Motor neuron (in vitro differentiated cells): Measurements from ENCODE around the gene SEMA6A. TPM values are rescaled to one million over a fixed set of nuclear protein-coding genes. Genes with fewer than 3 reads are reported as not detected.
A peak's percentile ranks its signal among the peaks of the same experiment; 100 is the strongest.

Source experiments
- ATAC-seq, 8 experiments: fragments of 200-7000 bp; cut with Tn5 transposase; replicated peaks in 6 of 8; 2 replicates each; pipeline ENCODE4 v1.8.0; 2021; ENCODE audit warnings: mild to moderate bottlenecking in 8 of 8, moderate library complexity in 8 of 8
- H3K27ac ChIP-seq, 2 donors: fragments of 250-450 bp; sonication (Bioruptor Pico); 2 replicates each; pipeline ENCODE4 v1.9.0; 2021; ENCODE audit warnings: antibody characterized with exemption in 2 of 2, mild to moderate bottlenecking in 2 of 2, moderate library complexity in 1 of 2
- H3K4me1 ChIP-seq, 2 donors: fragments of 250-450 bp; sonication (Bioruptor Pico); replicated peaks in 1 of 2; 2 replicates each; pipeline ENCODE4 v1.6.1; 2021; ENCODE audit warnings: antibody characterized with exemption in 2 of 2, mild to moderate bottlenecking in 2 of 2, moderate library complexity in 1 of 2
- H3K4me3 ChIP-seq, 5 donors: fragments of 250-450 bp; sonication (Bioruptor Pico); 2 replicates each; pipeline ENCODE4 v1.9.0; 2021; ENCODE audit warnings: antibody characterized with exemption in 5 of 5, mild to moderate bottlenecking in 5 of 5, moderate library complexity in 4 of 5
- WGBS, 10 experiments: fragments of 450-650 bp; shearing (Covaris generic); methylation state at CpG; one replicate each; pipeline ENCODE4 v1.0.0; 2022; 5-methylcytosine and 5-hydroxymethylcytosine counted together
- in situ Hi-C, 9 experiments: fragments of 400-800 bp; cut with MboI; loops; one replicate each; pipeline ENCODE4 v1.15.0; 2021; ENCODE audit warnings: low sequenced_read_pairs in 9 of 9, low pct_unique_long_range_greater_than_20kb in 2 of 9; ENCODE audit not compliant: unreplicated experiment in 9 of 9
- total RNA-seq, 8 experiments: library from RNA; unstranded; fragments of 300-600 nt; gene quantifications; 2 replicates each; pipeline versions ENCODE4 v1.2.3 to v1.2.4, GENCODE V29; 2022

SEMA6A gene
- total RNA-seq, 8 experiments from 2014 or later = 2.6 to 35.9 (median 20.0) TPM

- Histone ChIP-seq H3K4me1 (no peaks in the 10 kb centered on the region), H3K4me3 (no peak overlapping the region), H3K27ac (no peak overlapping the region)
- in situ Hi-C loops = no loop called here
- ATAC-seq = no peak
- 20 to 100% (median 88%) methylated on average over 1 to 4 of the region's 5 CpGs; no CpG with 5 or more reads in 3 of the 10 experiments for WGBS, 10 experiments
These were observed 172.4 kb downstream of the SEMA6A start for GRCh38 chr5:116402235-116402634.

DNA sequence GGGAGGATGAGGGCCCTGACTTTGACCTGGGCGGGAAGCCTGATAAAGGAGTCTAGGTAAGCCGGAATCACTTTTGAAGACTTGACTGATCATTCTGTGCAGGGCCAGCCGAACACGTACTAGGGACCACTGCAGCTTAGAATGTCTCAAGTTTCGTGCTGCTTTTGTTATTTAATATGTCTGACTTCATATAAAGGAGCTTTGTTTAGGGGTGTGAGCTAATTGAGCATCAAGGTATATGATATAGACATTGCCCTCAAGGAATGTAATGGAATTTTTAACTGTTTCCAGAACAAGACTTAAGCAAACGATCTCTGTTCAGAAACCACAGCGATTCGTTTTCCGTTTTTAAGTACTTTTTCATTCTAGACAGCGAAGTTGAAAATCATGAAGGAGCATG lies 173.0 kb downstream of the SEMA6A start:
- ATAC-seq = no peak
- in situ Hi-C loops = no loop called here
- H3K4me1 ChIP-seq = peaks cover 4 to 5% of the 10 kb centered on the region in 2 donors
- WGBS, 10 experiments = 73 to 100% (median 83%) methylated on average over 2 to 8 of the region's 10 CpGs; no CpG with 5 or more reads in 1 of the 10 experiments
- H3K4me3 ChIP-seq = no peak overlapping the region
- H3K27ac ChIP-seq = no peak overlapping the region

GRCh38 chr5:116396476-116397099 lies 178.0 kb downstream of the SEMA6A start:
- peak overlapping the region; percentile 54 to 65 for H3K27ac ChIP-seq
- peak in 5 of 8 experiments; percentile 85 to 95 (median 91) for ATAC-seq
- no peak overlapping the region for H3K4me3 ChIP-seq
- H3K4me1 ChIP-seq = peaks cover 22% of the 10 kb centered on the region in 2 donors
- 80 to 83% methylated on average over 1 of the region's 2 CpGs; no CpG with 5 or more reads in 8 of the 10 experiments for WGBS, 10 experiments
- in situ Hi-C loops = no loop called here

GRCh38 chr5:116395631-116396203 lies 178.9 kb downstream of the SEMA6A start:
- peak in 3 of 8 experiments; percentile 21 to 66 (median 35) for ATAC-seq
- H3K4me3 ChIP-seq = no peak overlapping the region
- 17 to 100% (median 71%) methylated on average over 1 to 4 of the region's 4 CpGs; no CpG with 5 or more reads in 1 of the 10 experiments for WGBS, 10 experiments

DNA sequence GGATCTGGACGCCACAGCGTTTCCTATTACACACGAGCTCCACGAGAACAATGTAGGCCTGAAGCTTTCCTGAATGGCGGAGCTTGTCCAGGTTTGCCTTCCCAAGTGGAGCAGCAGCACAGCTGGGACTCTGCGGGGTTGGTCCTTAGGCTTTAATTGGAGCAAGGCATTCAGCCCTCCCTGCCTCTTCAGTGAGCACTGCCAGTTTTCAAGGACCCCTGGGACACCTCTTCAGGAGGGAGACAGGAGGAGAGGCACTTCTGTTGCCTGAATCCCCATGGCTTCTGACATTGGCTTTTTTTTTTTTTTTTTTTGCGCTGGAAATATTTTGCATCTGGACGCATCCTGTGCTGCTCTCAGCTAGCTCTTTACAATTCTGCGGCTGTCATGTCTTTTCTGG lies 179.4 kb downstream of the SEMA6A start:
- H3K27ac ChIP-seq = peak overlapping the region; percentile 45 to 56
- in situ Hi-C loops = no loop called here
- 50 to 100% (median 77%) methylated on average over 1 to 5 of the region's 9 CpGs; no CpG with 5 or more reads in 4 of the 10 experiments for WGBS, 10 experiments
- H3K4me3 ChIP-seq = no peak overlapping the region
- ATAC-seq = peak in 5 of 8 experiments; percentile 22 to 60 (median 42)
- H3K4me1 ChIP-seq = peaks cover 22% of the 10 kb centered on the region in 2 donors

More at GRCh38 chr5:116395631-116396203, 178.9 kb downstream of the SEMA6A start:
- Histone ChIP-seq H3K4me1 (peaks cover 22% of the 10 kb centered on the region in 2 donors), H3K27ac (peak overlapping the region in 1 of 2 donors; percentile 45)
- in situ Hi-C loops = no loop called here

DNA sequence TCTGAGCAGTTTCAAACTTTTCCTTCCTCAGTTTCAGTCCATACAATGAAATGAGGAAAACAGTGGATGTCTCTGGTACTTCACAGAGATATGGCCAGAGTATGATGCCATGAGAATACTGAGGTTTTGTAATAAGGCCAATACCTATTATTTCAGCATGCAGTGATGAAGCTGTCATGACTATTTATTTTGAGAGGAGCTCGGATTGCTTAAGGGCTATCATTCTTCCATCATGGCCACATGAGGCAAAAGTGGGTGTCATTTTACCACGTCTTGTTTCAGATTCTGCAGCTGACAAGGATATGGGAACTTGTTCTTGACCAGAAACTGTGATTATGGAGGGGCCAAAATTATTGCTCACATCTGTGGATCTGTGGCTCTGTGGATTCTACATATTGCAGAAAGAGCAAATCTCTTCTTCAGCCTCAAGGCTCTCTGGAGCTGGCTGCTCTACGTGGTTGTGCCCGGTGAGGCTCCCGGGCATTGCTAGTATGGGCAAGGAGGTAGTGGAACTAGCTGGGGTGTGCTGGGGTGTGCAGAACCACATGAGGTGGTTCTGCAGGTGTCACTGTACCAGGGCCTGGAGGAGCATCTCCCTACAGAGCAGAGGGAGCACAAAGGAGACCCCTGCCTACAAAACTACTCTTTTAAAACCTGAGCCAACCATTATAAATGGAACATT lies 180.3 kb downstream of the SEMA6A start:
- ATAC-seq = no peak
- in situ Hi-C loops = no loop called here
- WGBS, 10 experiments = 17 to 100% (median 89%) methylated on average over 1 to 5 of the region's 5 CpGs; no CpG with 5 or more reads in 4 of the 10 experiments
- H3K27ac ChIP-seq = no peak overlapping the region
- H3K4me1 ChIP-seq = peaks cover 22% of the 10 kb centered on the region in 2 donors
- H3K4me3 ChIP-seq = no peak overlapping the region
